Cardiac fibroblast (primary cell): ENCODE data around the gene RHOU.

Experiments used
- DNase-seq, 2 donors: peaks; one replicate each; pipeline versions ENCODE4 v3.0.0 to v3.0.0-alpha.2; 2010; ENCODE audit warnings: low read depth in 2 of 2
- H3K4me3 ChIP-seq, 2 donors: replicated peaks in 1 of 2; 1 replicate in 1 of 2; 2 replicates in 1 of 2; pipeline ENCODE4 v1.5.1; 2011; ENCODE audit warnings: low read depth in 2 of 2, low read length in 2 of 2, mild to moderate bottlenecking in 2 of 2, moderate library complexity in 1 of 2
- TF ChIP-seq, protein P1 (sequence below): IDR thresholded peaks from one replicate; pipeline ENCODE4 v1.5.1; 2011; ENCODE audit warnings: low read depth, mild to moderate bottlenecking, low read length, inconsistent platforms

Gene RHOU

GRCh38 chr1:228754646-228755268 is 19.5 kb downstream of the RHOU start:
- H3K4me3 ChIP-seq: no peak overlapping the region
- DNase-seq: no peak
- TF ChIP-seq, protein P1, sequence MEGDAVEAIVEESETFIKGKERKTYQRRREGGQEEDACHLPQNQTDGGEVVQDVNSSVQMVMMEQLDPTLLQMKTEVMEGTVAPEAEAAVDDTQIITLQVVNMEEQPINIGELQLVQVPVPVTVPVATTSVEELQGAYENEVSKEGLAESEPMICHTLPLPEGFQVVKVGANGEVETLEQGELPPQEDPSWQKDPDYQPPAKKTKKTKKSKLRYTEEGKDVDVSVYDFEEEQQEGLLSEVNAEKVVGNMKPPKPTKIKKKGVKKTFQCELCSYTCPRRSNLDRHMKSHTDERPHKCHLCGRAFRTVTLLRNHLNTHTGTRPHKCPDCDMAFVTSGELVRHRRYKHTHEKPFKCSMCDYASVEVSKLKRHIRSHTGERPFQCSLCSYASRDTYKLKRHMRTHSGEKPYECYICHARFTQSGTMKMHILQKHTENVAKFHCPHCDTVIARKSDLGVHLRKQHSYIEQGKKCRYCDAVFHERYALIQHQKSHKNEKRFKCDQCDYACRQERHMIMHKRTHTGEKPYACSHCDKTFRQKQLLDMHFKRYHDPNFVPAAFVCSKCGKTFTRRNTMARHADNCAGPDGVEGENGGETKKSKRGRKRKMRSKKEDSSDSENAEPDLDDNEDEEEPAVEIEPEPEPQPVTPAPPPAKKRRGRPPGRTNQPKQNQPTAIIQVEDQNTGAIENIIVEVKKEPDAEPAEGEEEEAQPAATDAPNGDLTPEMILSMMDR: no peak

GRCh38 chr1:228755800-228756199 is 20.5 kb downstream of the RHOU start:
- TF ChIP-seq, protein P1: no peak
- DNase-seq: no peak
- no peak overlapping the region for H3K4me3 ChIP-seq

GRCh38 chr1:228756457-228756856 is 21.2 kb downstream of the RHOU start:
- H3K4me3 ChIP-seq: no peak overlapping the region
- DNase-seq: no peak
- TF ChIP-seq, protein P1: no peak

GRCh38 chr1:228758447-228758846 is 23.2 kb downstream of the RHOU start:
- TF ChIP-seq, protein P1: no peak
- H3K4me3 ChIP-seq: no peak overlapping the region
- DNase-seq: no peak

- no peak for DNase-seq
- no peak overlapping the region for H3K4me3 ChIP-seq
- TF ChIP-seq, protein P1: no peak
These were observed 25.7 kb downstream of the RHOU start for GRCh38 chr1:228760979-228761378.

DNA sequence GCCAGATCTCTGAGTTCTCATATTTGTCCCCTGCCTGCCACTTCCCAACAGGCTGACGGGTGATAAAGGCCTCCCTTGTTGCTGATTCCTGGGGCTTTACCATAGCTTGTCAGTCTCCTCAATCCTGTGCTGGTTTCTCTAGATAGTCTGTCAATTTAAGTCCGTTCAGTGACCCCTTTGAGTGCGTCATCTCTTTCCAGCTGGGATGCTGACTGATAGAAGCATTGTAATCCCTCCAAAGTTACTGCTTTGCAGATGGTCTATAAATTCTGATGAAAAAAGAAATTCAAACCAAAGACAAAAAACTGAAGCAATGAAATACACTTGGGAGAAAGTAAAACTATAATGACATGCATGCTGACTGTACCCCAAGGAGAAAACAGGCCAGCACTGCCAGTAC is 28.3 kb downstream of the RHOU start:
- TF ChIP-seq, protein P1: no peak
- no peak for DNase-seq
- no peak overlapping the region for H3K4me3 ChIP-seq
